SKM-1 (cell line): ENCODE measurements around the gene IGSF3.
A peak's percentile ranks its signal among the peaks of the same experiment; 100 is the strongest.

Source experiments
- DNase-seq: peaks from one replicate; lab custom pipeline; 2025; ENCODE audit not compliant: unreplicated experiment; lab: John Stamatoyannopoulos, UW

The IGSF3 gene

DNA sequence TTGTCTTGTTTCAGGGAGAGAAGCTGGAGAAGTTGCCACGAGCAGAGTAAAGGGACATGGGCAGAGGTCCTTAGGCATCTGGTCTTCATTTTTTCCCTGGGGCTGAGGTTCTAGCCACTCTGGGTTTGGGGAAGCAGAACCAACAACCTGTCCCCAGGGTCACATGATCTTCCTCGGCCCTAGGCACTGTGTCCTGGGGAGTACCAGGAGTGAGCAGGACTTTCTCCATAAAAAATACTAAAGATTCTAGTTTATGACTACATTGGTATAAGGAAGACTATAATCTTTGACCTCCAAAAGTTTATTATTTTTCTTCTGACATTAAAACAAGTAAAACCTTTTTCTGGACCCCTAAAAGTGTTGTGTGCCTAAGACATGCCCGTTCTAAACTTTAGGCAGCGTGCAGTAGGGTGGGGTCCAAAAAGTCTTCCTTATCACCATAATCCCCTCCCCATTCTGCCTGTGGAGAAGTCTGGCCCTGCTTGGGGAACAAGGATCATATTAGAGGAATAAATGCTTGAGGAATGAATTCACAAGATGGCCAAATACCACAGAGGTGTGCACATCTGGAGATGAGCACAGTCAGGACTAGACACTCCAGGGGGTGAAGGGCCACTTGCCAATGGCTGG is 19.3 kb upstream of the IGSF3 start:
- DNase-seq: no peak

DNA sequence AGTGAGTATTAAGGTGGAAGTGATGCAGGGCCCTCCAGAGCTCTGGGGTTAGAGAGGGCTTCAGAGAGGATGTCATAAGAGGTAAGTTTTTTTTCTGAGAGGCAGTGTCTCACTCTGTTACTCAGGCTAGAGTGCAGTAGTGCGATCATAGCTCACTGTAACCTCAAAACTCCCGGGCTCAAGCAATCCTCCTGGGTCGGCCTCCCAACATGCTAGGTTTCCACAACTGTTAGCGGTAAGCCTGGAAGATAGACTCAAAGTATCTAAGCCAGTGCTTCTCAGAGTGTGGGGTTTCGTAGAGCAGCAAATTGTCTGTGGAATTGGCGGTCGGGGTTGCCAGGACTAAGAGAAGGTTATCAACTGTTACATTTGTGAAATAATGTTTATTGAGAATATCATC is 18.6 kb upstream of the IGSF3 start:
- DNase-seq: no peak

DNA sequence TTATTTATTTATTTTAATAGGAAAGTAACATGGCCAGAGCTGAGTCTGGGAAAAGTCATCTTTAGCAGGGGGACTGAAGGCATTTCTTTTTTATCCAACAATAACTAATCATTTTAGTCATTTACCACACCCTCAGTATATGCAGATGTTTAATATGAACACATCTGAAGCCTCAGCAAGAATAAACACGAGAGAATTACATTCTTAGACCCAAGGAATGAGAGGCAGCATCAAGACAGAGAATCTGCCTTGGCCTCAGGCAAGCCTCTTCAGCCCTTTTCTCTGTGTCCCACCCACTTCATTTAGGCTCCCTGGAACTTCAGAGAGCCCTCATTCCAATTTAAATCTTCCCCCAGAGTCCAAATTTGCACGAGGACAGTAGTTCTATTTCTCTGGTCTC is 17.0 kb upstream of the IGSF3 start:
- no peak for DNase-seq

DNA sequence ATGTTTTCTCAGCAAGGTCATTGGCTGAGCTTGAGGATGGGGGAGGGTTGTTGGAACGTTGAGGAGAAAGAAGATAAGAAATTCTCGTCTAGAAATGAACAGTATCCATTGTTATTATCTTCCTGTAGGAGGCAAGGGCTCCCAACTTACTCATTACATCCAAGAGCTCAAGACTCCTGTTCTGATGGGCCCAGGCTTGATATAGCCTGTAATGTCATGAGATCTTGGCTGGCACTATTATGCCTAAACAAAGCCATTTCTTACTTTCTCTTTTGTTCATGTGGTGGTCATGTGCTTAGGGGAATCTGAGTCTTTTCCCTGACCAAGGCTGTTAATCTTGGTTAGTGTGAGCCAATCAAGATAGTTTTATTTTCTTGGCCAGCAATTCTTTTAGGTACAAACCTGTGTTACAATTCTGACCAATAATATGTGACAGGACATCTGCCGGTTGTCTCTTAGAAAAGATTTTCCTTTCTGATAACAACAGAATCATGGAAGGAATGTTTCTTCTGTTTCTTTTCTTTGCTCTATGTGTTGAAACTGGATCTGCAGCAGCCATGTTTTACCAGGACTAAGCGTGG is 15.2 kb upstream of the IGSF3 start:
- DNase-seq: no peak

DNA sequence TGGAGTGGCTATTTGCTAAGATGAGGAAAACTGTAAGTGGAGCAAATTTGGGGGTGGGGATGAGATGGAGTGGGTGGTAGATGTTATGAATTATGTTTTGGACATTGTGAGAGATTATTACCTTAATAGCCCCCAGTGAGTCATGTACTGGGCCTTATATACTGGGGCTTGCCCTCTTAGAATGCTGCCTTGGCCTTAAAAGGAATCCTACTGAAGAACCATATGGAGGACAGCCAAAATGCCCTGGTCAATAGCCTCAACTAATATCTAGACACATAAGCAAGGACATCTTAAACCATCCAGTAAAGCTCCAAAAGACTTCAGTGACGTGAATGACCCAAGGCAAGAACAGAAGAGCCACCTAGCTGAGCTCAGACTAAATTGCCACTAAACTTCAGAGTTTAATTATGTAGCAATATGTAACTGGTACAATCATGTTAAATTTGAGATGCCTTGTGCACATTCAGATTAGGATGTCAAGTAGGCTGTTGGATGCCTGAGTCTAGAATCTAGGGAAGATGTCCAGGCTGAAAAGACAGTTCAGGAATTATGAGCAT is 13.9 kb upstream of the IGSF3 start:
- no peak for DNase-seq

DNA sequence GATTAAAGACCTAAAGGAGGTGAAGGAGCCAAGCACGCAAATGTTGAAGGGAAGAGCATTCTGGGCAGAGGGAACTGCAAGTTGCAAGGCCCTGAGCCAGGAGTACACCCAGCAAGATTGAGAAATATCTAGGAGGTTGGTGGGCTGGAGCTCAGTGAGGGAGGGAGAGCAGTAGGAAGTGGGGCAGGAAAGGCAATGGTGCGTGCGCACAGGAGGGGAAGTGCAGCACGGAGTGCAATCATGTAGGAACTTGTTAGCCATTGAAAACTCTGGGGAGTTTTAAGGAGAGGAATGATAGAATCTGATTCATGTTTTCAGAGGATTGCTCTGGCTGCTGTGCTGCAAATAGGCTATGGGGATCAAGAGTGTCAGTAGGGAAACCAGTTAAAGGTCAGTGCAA is 13.2 kb upstream of the IGSF3 start:
- peak; percentile 83 for DNase-seq

DNA sequence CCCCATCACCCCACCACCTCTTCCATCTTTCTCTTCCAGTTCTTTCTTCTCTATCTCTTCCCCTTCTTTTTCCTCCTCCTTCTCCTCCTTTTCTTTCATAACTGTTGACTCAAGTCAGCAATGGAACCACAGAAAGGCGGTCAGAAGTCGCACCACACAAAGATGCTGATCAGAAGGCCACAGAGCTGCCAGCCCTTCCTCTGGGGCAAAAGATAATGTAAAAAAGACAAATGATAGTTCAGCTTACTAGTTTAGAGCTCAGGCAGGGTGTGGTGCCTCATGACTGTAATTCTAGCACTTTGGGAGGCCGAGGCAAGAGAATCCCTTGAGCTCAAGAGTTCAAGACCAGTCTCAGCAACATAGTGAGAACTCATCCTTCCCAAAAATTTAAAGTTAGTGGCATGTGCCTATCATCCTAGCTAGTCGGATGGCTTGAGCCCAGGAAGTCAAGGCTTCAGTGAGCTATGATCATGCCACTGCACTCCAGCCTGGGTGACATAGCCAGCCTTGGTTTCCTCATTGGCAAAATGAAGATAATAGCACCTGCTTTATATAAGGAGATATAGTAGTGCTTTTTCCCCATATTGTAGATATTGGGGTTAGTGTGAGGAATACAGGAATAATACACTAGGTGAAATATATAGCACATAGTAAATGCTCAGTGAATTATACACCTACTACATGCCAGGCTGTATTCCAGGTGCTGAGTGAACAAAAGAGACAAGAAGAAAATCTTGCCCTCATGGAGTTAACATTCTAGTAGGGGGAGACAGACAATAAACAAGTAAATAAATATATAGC is 12.5 kb upstream of the IGSF3 start:
- no peak for DNase-seq

DNA sequence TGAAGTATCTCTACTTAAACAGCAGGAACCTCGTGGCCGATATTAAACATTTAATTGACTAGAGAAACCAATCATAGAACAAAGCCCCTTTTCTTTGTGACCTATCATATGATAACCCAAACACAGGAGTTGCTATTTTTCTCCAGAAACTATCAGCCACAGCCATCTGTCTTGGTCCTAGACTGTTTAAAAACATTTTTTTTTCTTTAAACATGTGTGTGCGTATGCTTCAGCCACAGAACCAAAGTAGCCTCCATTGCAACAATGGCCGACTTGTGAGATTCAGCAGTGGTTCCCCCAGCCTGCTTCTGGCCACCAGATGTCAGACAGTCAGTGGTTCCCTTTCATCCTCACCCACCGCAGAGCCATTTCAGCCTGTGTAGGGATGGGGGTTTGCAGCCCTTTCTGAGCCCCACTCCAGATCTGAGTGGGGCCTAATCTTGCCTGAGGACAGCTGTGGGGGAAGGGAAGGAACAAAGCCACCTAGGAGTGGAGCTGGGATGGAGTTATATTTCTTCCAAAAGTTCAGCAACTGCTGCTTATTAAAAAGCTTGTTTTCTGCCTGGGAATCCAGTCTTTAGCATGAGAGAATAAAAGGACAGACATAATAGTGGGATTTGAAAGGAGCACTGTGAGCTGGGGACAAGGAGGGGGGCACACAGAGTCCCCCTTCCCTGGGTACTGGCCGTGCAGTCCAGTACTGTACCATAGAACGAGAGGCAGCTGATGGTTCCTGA is 11.7 kb upstream of the IGSF3 start:
- no peak for DNase-seq

DNA sequence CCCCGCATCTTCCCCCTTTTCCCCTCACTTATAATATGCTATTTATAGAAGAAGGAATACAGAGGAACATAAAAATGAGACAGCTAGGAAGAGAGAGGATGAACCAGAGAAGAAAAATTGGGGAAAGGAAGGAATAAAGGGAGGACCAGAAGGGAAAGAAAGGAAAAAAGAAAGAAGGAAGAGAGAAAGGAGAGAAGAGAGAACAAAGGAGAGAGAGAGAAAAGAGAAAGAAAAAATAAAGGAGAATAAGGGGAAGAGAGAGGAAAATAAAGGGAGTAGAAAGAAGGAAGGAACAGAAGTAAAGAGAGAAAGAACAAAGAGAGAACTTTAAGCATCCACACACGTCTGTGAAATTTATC is 11.2 kb upstream of the IGSF3 start:
- no peak for DNase-seq

DNA sequence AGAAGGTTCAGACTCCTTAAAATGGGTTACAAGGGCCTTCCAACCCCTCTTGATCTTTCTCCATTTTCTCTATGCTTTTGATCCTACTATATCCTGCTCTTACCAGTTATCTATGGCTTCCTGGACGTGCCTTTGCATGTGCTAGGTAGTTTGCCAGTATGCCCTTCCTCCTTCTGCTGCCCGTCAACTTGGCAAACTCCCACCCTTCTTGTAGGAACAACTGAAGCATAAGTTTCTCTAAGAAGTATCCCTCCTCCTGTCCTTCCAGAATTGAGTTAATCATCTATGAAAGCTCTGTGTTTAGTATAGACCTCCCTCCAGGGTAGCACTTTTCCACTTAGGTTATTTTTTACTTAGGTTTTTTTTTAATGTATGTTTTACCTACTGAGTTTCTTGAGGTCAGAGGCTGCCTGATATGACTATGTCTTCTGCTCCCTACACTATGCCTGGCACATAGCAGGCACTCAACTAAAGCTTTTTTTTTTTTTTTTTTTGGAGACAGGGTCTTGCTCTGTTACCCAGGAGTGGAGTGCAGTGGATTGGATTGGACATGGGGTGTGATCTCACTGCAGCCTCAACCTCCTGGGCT is 10.0 kb upstream of the IGSF3 start:
- DNase-seq: no peak

DNA sequence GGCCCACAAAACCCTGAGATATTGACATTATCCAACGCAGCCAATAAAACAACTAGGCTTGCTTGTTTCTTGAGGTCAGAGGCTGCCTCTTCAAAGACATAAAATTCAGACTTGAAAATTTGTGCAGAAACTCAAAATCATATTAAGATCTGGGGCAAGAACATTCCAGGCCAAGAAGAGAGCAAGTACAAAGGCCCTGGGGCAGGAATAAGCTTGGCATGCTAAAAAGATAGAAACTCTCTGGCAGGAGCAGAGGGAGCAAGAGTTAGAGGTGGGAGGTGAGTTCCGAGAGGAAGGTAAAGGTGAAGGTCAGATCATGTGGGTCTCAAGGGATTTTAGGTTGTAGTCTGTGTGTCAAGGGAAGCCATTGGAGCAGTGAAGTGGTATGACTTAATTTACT is 8.8 kb upstream of the IGSF3 start:
- DNase-seq: no peak

DNA sequence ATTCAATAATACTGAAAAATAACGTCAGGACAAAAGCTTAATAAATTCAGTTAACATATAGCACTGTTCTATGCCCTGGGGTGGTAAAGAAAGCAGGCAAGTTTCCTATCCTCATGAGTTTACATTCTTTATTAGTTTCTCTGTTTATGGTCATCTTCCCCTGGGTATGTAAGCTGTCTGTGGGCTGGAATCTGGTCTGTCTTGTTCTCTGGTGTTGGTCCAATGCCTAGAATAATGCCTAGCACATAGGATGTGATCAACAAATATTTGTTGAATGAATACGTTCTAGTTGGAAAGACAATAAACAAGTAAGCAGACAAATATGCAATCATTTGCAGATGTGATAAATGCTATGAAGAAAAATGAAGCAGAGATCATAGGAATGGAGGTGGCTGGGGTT is 7.2 kb upstream of the IGSF3 start:
- DNase-seq: no peak

DNA sequence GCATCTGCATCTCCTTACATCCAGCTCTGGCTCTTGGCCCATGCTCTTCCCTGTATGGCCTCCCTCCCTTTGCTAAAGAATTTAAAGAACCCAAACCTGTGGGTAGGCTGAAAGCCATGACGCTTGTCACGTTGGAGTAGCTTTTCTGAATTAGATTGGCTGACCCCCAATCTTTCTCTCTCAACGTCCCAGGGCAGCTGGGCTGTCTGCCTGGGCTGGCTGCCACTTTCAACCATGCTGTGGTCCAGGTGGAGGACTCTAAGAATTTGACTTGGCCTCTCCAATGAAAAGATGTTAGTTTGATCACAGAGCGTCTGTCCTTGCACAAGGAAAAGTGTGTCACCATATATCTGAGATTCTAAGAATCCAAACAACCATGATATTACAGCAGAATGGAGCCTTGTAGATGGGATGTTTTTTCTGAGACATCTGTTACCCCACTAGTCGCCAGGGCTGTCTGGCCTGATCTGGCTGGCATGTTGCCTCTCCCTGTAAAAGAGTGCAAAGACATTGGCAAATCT is 6.5 kb upstream of the IGSF3 start:
- DNase-seq: no peak

DNA sequence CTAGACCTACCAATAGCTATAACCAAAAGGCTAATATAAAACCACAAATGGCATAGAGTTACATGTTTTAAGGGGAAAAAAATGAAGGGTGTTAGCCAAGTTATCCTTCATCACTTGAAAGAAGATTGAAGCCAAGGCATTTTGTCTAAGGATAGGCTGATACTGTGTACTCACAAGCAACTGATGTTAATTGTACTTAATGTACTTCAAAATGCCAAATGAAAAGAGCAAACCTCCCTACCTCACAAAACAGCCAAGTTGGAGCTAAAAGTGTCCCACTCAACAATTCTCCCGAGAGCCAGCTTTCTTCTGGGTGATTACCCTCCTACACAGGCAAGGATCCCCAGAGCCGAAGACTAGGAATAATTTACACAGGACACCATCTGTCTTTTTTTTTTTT is 4.4 kb upstream of the IGSF3 start:
- DNase-seq: no peak

DNA sequence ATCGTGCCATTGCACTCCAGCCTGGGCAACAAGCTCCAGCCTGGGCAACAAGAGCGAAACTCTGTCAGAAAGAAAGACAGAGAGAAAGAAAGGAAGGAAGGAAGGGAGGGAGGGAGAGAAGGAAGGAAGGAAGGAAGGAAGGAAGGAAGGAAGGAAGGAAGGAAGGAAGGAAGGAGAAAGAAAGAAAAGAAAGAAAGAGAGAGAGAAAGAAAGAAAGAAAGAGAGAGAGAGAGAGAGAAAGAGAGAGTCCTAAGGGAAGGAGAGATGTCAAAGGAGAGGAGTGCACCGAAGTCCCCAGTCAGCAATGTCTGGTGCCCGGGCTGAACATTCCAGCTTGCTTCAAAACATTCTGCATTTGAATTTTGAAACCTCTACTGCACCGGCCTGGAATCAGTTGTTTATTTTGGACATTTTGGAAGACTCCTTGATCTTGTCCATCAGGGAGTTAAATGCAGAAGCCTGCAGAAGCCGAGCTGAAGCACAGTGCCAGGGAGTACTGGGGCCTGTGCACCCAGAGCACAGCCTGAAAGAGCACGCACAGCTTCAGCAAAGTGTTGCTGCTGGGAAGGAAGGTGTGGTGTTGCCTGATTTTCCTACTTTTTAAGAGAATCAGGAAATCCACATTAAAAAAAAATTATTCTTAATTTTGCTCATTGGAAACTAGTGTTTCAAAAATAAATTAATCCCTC is 3.7 kb upstream of the IGSF3 start:
- DNase-seq: no peak

DNA sequence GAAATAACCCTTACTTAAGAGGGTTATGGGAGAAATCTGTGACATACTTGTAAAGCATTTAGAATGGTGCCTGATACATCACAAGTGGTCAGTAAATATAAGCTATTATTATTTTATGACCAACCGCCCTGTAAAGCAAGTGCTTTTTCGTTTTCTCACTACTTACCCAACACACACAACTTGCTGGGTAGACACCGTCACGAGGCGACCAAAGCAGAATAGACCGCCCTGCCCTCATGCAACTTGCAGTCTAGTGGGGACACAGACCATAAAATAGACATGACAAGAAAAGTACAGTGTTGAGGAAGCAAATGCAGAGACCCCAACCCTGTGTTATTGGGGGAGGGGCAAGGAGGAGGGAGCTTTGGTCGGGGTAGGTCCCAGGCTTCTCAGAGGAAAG is 744 bp upstream of the IGSF3 start:
- DNase-seq: no peak

DNA sequence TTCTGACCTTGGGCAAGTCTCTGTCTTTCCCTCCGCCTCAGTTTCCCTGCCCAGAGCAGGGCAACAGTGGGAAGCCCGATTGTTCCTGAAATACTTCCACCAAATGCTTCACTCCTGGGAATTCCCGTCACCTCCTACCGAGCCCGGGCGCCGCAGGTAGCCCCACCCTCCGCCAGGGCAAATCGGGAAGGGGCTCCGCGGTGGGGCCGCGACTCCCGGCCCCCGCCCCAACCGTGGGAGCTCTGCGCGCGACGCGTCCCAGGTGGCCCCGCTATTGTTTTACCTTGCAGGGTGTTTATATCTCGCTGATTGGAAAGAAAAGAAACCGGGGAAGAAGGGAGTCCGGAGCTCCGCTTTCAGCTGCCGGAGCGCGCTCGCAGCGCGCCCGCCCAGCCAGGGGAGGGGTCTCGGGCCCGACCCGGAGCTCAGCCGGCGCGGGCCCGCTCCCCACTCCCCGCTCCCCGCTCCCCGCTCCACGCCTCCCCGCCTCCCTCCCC is 407 bp downstream of the IGSF3 start:
- DNase-seq: no peak

DNA sequence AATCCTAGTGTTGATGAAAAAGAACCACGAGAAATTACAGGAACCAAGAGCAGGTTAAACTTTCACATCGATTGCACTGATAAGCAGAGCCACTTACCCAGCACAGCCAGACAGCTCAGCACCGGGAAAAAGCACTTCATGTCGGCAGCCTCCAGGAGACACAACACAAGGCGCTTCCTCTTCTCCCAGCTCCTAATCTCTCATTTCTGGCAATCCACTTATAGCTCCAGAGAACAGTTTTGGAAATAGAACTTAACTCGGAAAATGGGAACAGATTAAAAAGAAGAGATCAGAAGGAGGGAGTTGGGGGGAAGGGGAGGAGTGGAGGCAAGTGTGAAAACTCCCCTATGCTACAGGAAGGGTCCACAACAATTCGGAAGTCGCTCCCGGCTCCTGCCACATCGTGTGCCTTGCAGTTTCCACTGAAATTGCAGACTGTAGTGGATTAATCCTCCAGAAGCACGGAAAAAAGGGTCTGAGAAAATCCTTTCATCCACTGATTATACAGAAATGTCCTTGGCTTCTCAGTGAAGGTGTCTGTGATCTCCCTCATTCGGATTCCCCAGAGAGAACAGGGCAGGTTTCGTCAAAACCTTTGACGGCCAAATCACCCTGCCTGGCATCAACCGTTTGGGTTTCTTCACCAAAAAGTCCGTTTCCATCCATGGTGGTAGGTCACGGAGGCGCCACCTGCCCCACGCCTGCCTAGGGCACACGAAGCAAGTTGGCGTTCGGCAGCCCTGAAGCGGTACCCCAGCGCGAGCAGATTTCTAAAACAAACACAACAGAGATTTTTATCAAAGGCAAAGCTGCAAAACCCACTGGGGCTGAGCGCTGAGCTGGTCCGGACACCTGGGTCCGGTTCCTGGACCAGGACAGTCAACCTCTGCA is 1.1 kb downstream of the IGSF3 start:
- no peak for DNase-seq

DNA sequence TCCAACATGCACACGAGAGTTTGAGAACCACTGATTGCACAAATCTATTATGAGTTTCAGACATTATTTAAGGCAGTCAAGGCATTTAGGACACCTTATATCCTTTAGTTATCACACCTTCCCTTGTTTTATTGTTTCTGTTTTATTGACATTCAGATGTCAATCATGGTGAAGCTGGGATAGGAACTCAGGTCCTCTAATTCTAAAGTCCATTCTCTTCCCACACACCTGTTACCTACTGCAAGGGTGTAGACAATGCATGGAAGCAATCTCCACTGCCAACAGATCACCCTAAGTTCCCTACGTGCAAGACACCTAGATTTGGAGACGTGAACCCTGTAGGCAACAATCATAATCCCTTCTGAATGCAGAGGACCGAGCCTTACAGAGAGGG is 2.6 kb downstream of the IGSF3 start:
- no peak for DNase-seq
